ENCODE results near the gene GTF3A.

Gene GTF3A

GRCh38 chr13:27449936-27450828, 25.8 kb downstream of the GTF3A start, which contains the start of gene MTIF3:
Gene MTIF3, minus strand, starts transcription at chr13:27450564. Its CDS starts 10,116 bp downstream, at chr13:27440448.
- peak; percentile 97 for DNase-seq

- DNase-seq = no peak
These were observed 26.6 kb downstream of the GTF3A start for GRCh38 chr13:27450921-27451471.

- DNase-seq = peak; percentile 62
These were observed 31.0 kb downstream of the GTF3A start for GRCh38 chr13:27455331-27455855.

- peak; percentile 26 for DNase-seq
These were observed 37.6 kb downstream of the GTF3A start for GRCh38 chr13:27461940-27462584.

- DNase-seq = no peak
These were observed 39.1 kb downstream of the GTF3A start for GRCh38 chr13:27463500-27463899.

- DNase-seq = no peak
These were observed 41.2 kb downstream of the GTF3A start for GRCh38 chr13:27465611-27466010.

- DNase-seq = no peak
These were observed 42.1 kb downstream of the GTF3A start for GRCh38 chr13:27466513-27466912.

- DNase-seq = no peak
These were observed 45.8 kb downstream of the GTF3A start for GRCh38 chr13:27470075-27470820.

- DNase-seq = no peak
These were observed 48.0 kb downstream of the GTF3A start for GRCh38 chr13:27472441-27472840.

GRCh38 chr13:27472941-27473340, 48.5 kb downstream of the GTF3A start:
- peak; percentile 48 for DNase-seq

- no peak for DNase-seq
These were observed 50.4 kb downstream of the GTF3A start for GRCh38 chr13:27474751-27475268.

GRCh38 chr13:27476943-27477703, 52.7 kb downstream of the GTF3A start:
- no peak for DNase-seq

GRCh38 chr13:27481766-27482165, 57.3 kb downstream of the GTF3A start:
- peak; percentile 58 for DNase-seq

- DNase-seq = peak; percentile 13
These were observed 58.6 kb downstream of the GTF3A start for GRCh38 chr13:27482983-27483382.

- DNase-seq = no peak
These were observed 59.0 kb downstream of the GTF3A start for GRCh38 chr13:27483421-27483820.
